GM12872 (cell line): ENCODE data around the gene GAST.

Source experiments
- CTCF ChIP-seq: IDR thresholded peaks from 3 replicates; pipeline ENCODE4 v1.5.1; 2011; ENCODE audit warnings: low read depth, mild to moderate bottlenecking, low read length, moderate library complexity; ENCODE audit not compliant: insufficient read depth

Gene GAST, protein sequence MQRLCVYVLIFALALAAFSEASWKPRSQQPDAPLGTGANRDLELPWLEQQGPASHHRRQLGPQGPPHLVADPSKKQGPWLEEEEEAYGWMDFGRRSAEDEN

GRCh38 chr17:41711669-41712400, at the start of gene GAST:
Gene GAST (plus strand): TSS chr17:41712331. CDS start chr17:41715437, 3,106 bp downstream.
- no peak for TF ChIP-seq CTCF

- no peak for TF ChIP-seq CTCF
These were observed 48.5 kb upstream of the GAST start for GRCh38 chr17:41663451-41664171.

DNA sequence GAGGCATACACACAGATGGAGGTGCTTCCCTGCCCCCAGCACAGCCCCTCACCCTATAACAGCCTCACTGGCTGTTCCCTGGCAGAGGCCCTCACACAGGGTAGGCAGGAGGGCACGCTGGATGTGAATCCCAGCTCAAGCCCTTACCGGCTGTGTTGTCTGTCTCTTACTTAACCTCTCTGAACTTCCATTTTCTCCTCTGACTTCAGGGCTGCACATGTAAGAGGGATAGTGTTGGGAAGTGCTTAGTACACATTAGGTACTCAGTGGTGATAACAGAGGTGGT, 48.0 kb upstream of the GAST start:
- no peak for TF ChIP-seq CTCF

- TF ChIP-seq CTCF = no peak
These were observed 47.3 kb upstream of the GAST start for GRCh38 chr17:41664587-41665565.

DNA sequence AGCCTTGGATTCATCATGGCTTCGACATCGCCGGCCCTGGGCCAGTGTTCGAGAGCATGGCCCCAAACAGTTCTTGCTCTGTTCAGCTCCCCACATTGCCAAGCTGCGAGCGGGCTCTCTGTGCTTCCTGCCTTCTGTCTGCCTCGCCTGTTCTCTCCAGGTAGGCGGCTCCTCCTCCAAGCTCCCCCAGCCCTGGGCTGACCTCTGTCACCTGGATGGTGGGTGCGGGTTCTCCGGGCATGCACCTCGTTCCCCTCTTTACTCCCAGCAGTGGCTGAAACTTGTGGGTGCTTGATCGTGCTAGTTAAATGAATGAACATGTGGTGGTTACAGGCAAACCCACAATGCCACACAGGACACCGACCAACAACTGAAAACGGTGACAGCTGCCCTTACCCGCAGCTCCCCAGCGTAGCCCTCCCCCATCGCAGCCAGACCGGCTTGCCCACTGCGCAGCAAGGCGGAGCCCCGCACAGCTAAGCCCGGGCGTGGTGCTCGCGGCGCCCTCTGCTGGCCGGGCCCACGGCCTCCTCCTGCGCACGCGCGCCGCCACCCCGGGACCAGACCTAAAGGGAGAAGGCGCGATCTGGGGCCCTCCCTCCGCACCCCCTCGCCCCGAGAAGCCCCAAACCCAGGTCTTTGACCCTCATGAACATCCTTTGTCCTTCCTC, 46.4 kb upstream of the GAST start:
- TF ChIP-seq CTCF = peak; percentile 96

DNA sequence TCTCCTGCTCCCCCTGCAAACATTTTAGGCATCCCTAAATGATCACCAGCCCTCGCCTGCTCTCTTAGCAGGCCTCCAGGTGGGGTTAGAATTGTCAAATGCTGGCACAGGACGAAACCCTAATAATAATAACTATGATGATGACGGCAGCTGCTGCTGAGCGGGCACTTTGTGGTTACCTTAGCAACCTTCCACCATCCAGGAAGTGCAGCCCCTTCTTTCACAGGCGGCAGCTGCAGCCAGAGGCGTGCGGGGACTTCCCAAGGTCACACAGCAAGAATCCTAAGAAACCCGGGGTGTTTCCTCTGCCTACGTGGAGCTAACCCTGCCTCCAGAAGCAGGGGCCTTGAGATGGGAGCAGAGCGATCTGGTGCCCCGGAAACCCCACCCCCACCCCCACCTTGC, 45.9 kb upstream of the GAST start:
- TF ChIP-seq CTCF = no peak
